ENCODE results near the gene TMX3. TPM values are rescaled to one million over a fixed set of nuclear protein-coding genes. Genes with fewer than 3 reads are reported as not detected.

Gene TMX3
- polyA plus RNA-seq, 4 donors: 14.5 to 85.7 (median 33.8) TPM

- Histone ChIP-seq H3K9me3 (ENCODE audit: control insufficient read depth in 2 of 2, insufficient read depth in 1 of 2, low read depth in 1 of 2, low read length in 1 of 2) (no peaks in the 10 kb centered on the region), H3K4me3 (ENCODE audit: low read depth in 1 of 3, low read length in 3 of 3) (no peak overlapping the region), H3K36me3 (ENCODE audit: control insufficient read depth in 3 of 3, insufficient read depth in 2 of 3, low read depth in 1 of 3, low read length in 3 of 3) (peaks cover 2 to 7% (median 6%) of the 10 kb centered on the region in 3 donors), H3K4me1 (ENCODE audit: control insufficient read depth in 3 of 3, insufficient read depth in 2 of 3, low read depth in 1 of 3, low read length in 2 of 3) (no peaks in the 10 kb centered on the region), H3K27ac (ENCODE audit: low read depth in 1 of 3, low read length in 2 of 3) (peak overlapping the region in 1 of 3 donors; percentile 11), H3K27me3 (ENCODE audit: control insufficient read depth in 3 of 3, insufficient read depth in 3 of 3, low read length in 3 of 3) (no peaks in the 10 kb centered on the region)
- 81 to 87% (median 81%) methylated on average over 3 of the region's 3 CpGs for WGBS, 3 donors
- FAIRE-seq (no peak), DNase-seq (no peak)
Observed at GRCh38 chr18:68703326-68703725, 11.6 kb downstream of the TMX3 start.

DNA sequence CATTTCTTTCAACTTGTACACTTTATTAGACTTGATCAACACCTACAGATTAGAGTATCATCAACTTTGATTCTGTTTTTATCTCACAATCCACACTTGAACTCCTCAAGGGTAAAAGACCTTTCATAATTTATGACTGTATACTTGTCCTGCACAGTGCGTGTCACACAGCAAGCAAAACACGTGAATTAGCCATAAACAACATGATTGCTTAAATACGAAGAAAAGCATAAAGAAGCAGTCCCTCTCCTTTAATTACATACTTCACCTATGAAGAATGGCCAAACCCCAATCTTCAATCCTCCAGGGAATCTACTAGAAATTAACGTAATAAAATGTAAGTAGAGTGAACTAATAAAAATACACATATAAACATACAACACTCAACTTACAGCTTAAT lies 13.6 kb downstream of the TMX3 start:
- WGBS, 3 donors: 91 to 93% (median 91%) methylated on average over 4 of the region's 4 CpGs
- no peaks in the 10 kb centered on the region for H3K27me3 ChIP-seq (ENCODE audit: control insufficient read depth in 3 of 3, insufficient read depth in 3 of 3, low read length in 3 of 3)

GRCh38 chr18:68699043-68699442 lies 15.9 kb downstream of the TMX3 start:
- WGBS, 3 donors: 97 to 100% (median 98%) methylated on average over 1 of the region's 1 CpG
- Histone ChIP-seq H3K9me3 (ENCODE audit: control insufficient read depth in 2 of 2, insufficient read depth in 1 of 2, low read depth in 1 of 2, low read length in 1 of 2) (peaks cover 0 to 3% of the 10 kb centered on the region in 2 donors), H3K4me3 (ENCODE audit: low read depth in 1 of 3, low read length in 3 of 3) (no peak overlapping the region), H3K27ac (ENCODE audit: low read depth in 1 of 3, low read length in 2 of 3) (no peak overlapping the region), H3K4me1 (ENCODE audit: control insufficient read depth in 3 of 3, insufficient read depth in 2 of 3, low read depth in 1 of 3, low read length in 2 of 3) (no peaks in the 10 kb centered on the region), H3K36me3 (ENCODE audit: control insufficient read depth in 3 of 3, insufficient read depth in 2 of 3, low read depth in 1 of 3, low read length in 3 of 3) (peaks cover 5 to 17% (median 10%) of the 10 kb centered on the region in 3 donors), H3K27me3 (ENCODE audit: control insufficient read depth in 3 of 3, insufficient read depth in 3 of 3, low read length in 3 of 3) (no peaks in the 10 kb centered on the region)
- FAIRE-seq (no peak), DNase-seq (no peak)

More for the DNA sequence above, 13.6 kb downstream of the TMX3 start:
- FAIRE-seq (no peak), DNase-seq (no peak)
- Histone ChIP-seq H3K9me3 (ENCODE audit: control insufficient read depth in 2 of 2, insufficient read depth in 1 of 2, low read depth in 1 of 2, low read length in 1 of 2) (no peaks in the 10 kb centered on the region), H3K4me1 (ENCODE audit: control insufficient read depth in 3 of 3, insufficient read depth in 2 of 3, low read depth in 1 of 3, low read length in 2 of 3) (no peaks in the 10 kb centered on the region), H3K27ac (ENCODE audit: low read depth in 1 of 3, low read length in 2 of 3) (no peak overlapping the region), H3K36me3 (ENCODE audit: control insufficient read depth in 3 of 3, insufficient read depth in 2 of 3, low read depth in 1 of 3, low read length in 3 of 3) (peaks cover 2 to 11% (median 6%) of the 10 kb centered on the region in 3 donors), H3K4me3 (ENCODE audit: low read depth in 1 of 3, low read length in 3 of 3) (no peak overlapping the region)

GRCh38 chr18:68696937-68697336 lies 18.0 kb downstream of the TMX3 start:
- H3K9me3 ChIP-seq (ENCODE audit: control insufficient read depth in 2 of 2, insufficient read depth in 1 of 2, low read depth in 1 of 2, low read length in 1 of 2): peaks cover 0 to 7% of the 10 kb centered on the region in 2 donors
- no peaks in the 10 kb centered on the region for H3K4me1 ChIP-seq (ENCODE audit: control insufficient read depth in 3 of 3, insufficient read depth in 2 of 3, low read depth in 1 of 3, low read length in 2 of 3)
- H3K27me3 ChIP-seq (ENCODE audit: control insufficient read depth in 3 of 3, insufficient read depth in 3 of 3, low read length in 3 of 3): no peaks in the 10 kb centered on the region
- DNase-seq: no peak
- no peak overlapping the region for H3K27ac ChIP-seq (ENCODE audit: low read depth in 1 of 3, low read length in 2 of 3)
- FAIRE-seq: peak; percentile 26
- peaks cover 6 to 25% (median 12%) of the 10 kb centered on the region in 3 donors for H3K36me3 ChIP-seq (ENCODE audit: control insufficient read depth in 3 of 3, insufficient read depth in 2 of 3, low read depth in 1 of 3, low read length in 3 of 3)
- no peak overlapping the region for H3K4me3 ChIP-seq (ENCODE audit: low read depth in 1 of 3, low read length in 3 of 3)
- WGBS, 3 donors: 95 to 98% (median 96%) methylated on average over 2 of the region's 2 CpGs

DNA sequence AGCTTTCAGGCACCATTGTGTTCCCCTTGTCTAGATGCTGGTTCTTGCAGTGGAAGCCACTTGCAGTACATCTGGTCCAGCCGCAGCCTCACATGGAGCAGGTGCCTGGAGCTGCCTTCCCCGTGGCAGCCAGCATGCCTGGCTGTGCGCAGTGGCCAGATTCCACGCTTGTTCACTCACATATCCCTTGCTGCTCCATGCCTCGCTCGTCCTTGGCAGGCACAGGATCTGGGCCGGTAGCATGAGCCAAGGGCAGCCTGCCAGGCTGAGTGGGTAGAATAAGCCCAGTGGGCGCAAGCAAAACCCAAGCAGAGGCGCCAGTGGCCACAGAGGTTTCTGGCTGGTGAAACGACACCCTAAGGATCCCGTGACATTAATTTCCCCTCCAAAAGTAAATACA lies 20.6 kb downstream of the TMX3 start:
- Histone ChIP-seq H3K27me3 (ENCODE audit: control insufficient read depth in 3 of 3, insufficient read depth in 3 of 3, low read length in 3 of 3) (no peaks in the 10 kb centered on the region), H3K36me3 (ENCODE audit: control insufficient read depth in 3 of 3, insufficient read depth in 2 of 3, low read depth in 1 of 3, low read length in 3 of 3) (peaks cover 8 to 28% (median 11%) of the 10 kb centered on the region in 3 donors), H3K4me3 (ENCODE audit: low read depth in 1 of 3, low read length in 3 of 3) (no peak overlapping the region), H3K9me3 (ENCODE audit: control insufficient read depth in 2 of 2, insufficient read depth in 1 of 2, low read depth in 1 of 2, low read length in 1 of 2) (peaks cover 0 to 7% of the 10 kb centered on the region in 2 donors), H3K4me1 (ENCODE audit: control insufficient read depth in 3 of 3, insufficient read depth in 2 of 3, low read depth in 1 of 3, low read length in 2 of 3) (no peaks in the 10 kb centered on the region), H3K27ac (ENCODE audit: low read depth in 1 of 3, low read length in 2 of 3) (no peak overlapping the region)
- no peak for DNase-seq
- 92 to 96% (median 94%) methylated on average over 11 of the region's 11 CpGs for WGBS, 3 donors
- FAIRE-seq: no peak

DNA sequence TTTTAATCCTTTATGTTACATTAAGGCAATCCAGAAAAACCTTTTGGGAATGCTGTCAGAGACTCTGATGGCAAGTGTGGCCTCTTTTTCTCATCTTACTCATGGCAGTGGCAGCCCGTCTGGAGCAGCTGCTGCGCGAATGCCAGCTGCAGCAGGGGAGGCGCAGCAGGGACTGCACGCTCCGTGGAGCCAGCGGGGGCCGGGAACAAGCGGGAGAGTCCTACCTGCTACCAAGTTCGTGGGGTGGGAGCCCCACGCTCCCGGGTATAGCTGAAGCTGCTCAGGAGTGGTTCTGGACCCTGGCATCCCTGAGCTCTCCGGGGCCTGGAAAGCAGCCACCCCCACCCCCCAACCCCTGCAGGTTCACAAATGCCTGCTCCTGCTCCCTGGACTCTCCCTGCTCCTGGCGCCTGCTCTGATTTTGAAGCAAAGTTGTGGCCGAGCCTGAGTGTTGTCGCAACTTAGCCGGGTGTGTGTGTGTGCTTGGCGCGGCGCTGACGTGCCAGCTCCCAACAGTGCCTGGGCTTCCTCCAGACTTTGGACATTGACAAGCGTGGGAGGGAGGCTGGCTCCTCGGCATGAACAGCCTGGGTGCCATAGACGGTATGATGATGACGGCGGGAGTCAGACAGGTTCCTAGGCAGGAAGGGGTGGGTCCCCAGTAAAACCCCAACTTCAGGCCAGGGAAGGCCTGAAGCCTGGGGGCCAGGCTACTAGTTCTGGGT lies 21.7 kb downstream of the TMX3 start:
- H3K4me1 ChIP-seq (ENCODE audit: control insufficient read depth in 3 of 3, insufficient read depth in 2 of 3, low read depth in 1 of 3, low read length in 2 of 3): no peaks in the 10 kb centered on the region
- no peak overlapping the region for H3K4me3 ChIP-seq (ENCODE audit: low read depth in 1 of 3, low read length in 3 of 3)
- peaks cover 0 to 7% of the 10 kb centered on the region in 2 donors for H3K9me3 ChIP-seq (ENCODE audit: control insufficient read depth in 2 of 2, insufficient read depth in 1 of 2, low read depth in 1 of 2, low read length in 1 of 2)
- H3K27ac ChIP-seq (ENCODE audit: low read depth in 1 of 3, low read length in 2 of 3): no peak overlapping the region
- DNase-seq (no peak), FAIRE-seq (no peak)
- 97 to 98% (median 97%) methylated on average over 26 of the region's 26 CpGs for WGBS, 3 donors
- peaks cover 8 to 28% (median 11%) of the 10 kb centered on the region in 3 donors for H3K36me3 ChIP-seq (ENCODE audit: control insufficient read depth in 3 of 3, insufficient read depth in 2 of 3, low read depth in 1 of 3, low read length in 3 of 3)
- no peaks in the 10 kb centered on the region for H3K27me3 ChIP-seq (ENCODE audit: control insufficient read depth in 3 of 3, insufficient read depth in 3 of 3, low read length in 3 of 3)

DNA sequence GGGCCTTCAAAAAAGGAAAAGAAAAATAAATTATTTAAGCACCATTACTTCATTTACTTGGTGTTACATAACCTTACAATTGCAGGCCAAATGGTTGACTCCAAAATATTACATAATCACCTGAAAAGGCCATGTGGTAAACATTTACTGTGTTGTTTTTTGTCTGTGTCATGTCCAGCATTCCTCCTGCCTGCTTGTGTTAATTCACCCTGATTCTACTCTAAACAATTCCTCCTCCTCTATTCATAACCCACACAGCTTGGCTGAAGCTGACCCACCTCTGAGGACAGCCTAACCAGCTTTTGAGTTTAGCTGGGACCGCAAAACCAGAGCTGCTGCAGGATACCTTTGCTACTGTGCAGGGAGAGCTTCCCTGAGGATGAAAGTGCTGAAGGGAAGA lies 35.4 kb downstream of the TMX3 start:
- no peak for FAIRE-seq
- 94 to 100% (median 100%) methylated on average over 1 of the region's 1 CpG for WGBS, 3 donors
- H3K27ac ChIP-seq (ENCODE audit: low read depth in 1 of 3, low read length in 2 of 3): no peak overlapping the region

GRCh38 chr18:68676913-68677312 lies 38.0 kb downstream of the TMX3 start:
- no peak overlapping the region for H3K4me3 ChIP-seq (ENCODE audit: low read depth in 1 of 3, low read length in 3 of 3)
- peak in 1 of 2 donors; percentile 13 for DNase-seq
- 33 to 47% (median 33%) methylated on average over 2 of the region's 2 CpGs for WGBS, 3 donors
- no peaks in the 10 kb centered on the region for H3K4me1 ChIP-seq (ENCODE audit: control insufficient read depth in 3 of 3, insufficient read depth in 2 of 3, low read depth in 1 of 3, low read length in 2 of 3)
- no peaks in the 10 kb centered on the region for H3K27me3 ChIP-seq (ENCODE audit: control insufficient read depth in 3 of 3, insufficient read depth in 3 of 3, low read length in 3 of 3)
- no peaks in the 10 kb centered on the region for H3K9me3 ChIP-seq (ENCODE audit: control insufficient read depth in 2 of 2, insufficient read depth in 1 of 2, low read depth in 1 of 2, low read length in 1 of 2)
- H3K27ac ChIP-seq (ENCODE audit: low read depth in 1 of 3, low read length in 2 of 3): no peak overlapping the region
- FAIRE-seq: no peak
- peaks cover 6 to 13% (median 10%) of the 10 kb centered on the region in 3 donors for H3K36me3 ChIP-seq (ENCODE audit: control insufficient read depth in 3 of 3, insufficient read depth in 2 of 3, low read depth in 1 of 3, low read length in 3 of 3)

More for the DNA sequence above, 35.4 kb downstream of the TMX3 start:
- no peak for DNase-seq
- Histone ChIP-seq H3K36me3 (ENCODE audit: control insufficient read depth in 3 of 3, insufficient read depth in 2 of 3, low read depth in 1 of 3, low read length in 3 of 3) (peaks cover 6 to 14% (median 11%) of the 10 kb centered on the region in 3 donors), H3K4me3 (ENCODE audit: low read depth in 1 of 3, low read length in 3 of 3) (no peak overlapping the region), H3K27me3 (ENCODE audit: control insufficient read depth in 3 of 3, insufficient read depth in 3 of 3, low read length in 3 of 3) (no peaks in the 10 kb centered on the region), H3K4me1 (ENCODE audit: control insufficient read depth in 3 of 3, insufficient read depth in 2 of 3, low read depth in 1 of 3, low read length in 2 of 3) (no peaks in the 10 kb centered on the region), H3K9me3 (ENCODE audit: control insufficient read depth in 2 of 2, insufficient read depth in 1 of 2, low read depth in 1 of 2, low read length in 1 of 2) (no peaks in the 10 kb centered on the region)

Data from small intestine (tissue), 7 donors.